Stimulated activated CD8-positive, alpha-beta memory T cell treated with anti-CD3 and anti-CD28 coated beads, Interleukin-12 subunit alpha, Interleukin-12 subunit beta, amount 100 ng/mL, for 24 hours (primary cell): ENCODE measurements around the gene LCLAT1.
"Not testable (repeated sequence)": the region's sequence is repeated elsewhere in the genome, so short reads cannot be mapped to it uniquely, and the experiment has no call there.

Source experiments
- DNase-seq: peaks from one replicate; pipeline ENCODE4 v3.0.0-alpha.2; 2020; ENCODE audit errors: extremely low read depth

LCLAT1 gene

DNA sequence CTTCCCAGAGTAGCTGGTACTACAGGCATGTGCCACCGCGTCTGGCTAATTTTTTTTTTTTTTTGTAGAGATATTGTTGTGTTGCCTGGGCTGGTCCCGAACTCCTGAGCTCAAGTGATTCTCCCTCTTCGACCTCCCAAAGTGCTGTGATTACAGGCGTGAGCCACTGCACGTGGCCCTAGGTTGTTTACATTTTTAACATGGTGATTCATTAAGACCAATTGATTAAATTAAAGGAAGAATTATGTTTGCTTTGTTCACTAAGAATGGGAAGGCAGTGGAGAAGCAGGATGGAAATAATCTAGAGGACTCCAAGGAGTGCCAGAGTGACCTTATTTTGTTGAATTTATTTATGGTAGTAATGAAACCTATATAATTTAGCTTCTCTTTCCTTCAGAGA lies 7.5 kb downstream of the LCLAT1 start:
- DNase-seq: no peak

DNA sequence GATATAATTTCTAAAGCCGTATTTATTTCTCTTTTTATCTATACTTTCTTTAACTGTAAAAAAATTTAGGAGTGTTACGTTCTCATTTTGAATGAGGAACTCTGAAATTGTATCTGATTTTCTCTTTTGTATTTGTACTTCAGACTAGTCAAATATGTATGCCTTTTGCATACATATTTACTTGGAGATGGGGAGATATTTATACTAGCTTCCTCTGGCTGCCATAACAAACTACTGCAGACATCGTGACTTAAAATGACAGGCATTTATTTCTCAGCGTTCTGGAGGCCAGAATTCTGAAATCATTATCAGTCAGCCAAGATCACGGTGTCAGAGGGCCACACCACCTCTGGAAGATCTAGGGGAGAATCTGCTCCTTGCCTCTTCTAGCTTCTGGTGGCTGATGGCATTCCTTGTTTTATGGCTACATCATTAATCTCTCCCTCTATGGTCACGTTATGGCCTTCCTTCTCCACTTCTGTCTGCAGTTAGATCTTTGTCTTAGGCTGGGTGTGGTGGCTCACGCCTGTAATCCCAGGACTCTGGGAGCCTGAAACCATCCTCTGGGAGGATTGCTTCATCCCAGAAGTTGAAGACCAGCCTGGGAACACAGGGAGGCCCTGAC lies 8.2 kb downstream of the LCLAT1 start:
- DNase-seq: no peak

DNA sequence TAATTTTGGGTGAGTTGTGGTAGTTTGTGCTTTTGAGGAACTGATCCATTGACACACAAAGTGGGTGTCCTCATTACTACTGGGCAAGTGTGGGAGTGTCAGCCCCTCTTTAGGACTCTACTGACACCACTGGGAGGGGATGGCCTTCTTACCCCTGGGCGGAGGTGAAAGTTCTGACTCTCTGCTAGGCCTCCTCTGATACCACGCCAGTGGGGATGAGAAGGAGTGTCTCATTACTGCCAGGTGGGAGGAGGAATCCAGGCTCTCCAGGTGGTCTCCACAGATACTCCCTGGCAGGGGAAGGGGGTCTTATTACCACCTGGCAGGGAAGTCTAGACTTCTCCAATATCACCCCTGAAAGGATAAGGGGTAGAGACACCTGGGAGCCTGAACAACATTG lies 9.1 kb downstream of the LCLAT1 start:
- DNase-seq: no peak

DNA sequence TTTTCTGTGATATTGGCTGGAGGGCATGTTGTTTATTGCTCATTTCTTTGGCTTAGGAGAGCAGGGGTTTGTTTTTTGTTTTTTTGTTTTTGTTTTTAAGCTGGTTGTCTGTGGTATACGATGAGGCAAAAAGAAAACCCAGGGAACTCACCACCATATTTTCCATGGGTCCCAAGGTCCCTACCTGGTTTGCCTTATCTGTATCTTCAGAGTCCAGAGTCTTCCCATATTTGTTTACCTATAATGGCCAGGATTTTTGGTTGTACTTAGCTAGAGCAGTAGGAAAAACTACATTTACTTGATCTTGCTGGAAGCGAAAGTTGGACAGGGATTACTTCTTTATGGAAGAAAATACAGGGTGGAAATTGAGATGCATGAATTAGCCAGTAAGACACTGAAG lies 9.5 kb downstream of the LCLAT1 start:
- DNase-seq: no peak

DNA sequence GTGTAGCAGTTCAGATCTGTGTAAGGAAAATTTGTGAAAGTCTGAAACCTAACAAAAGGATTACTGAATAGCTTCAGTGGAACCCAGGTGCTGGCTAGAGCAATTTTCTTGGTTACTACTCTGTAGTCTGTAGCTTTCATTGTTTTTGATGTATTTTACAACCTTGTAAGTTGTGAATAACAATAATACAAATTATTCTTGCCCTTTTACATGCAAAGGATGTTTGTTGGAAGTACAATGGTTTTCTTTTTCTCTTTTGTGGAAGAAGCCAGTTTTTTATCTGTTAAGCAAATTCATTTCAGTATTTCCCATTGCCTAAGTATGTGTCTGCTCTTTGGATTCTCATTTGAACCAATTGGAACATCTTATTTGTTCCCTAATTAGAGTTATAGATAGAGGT lies 10.2 kb downstream of the LCLAT1 start:
- DNase-seq: no peak

DNA sequence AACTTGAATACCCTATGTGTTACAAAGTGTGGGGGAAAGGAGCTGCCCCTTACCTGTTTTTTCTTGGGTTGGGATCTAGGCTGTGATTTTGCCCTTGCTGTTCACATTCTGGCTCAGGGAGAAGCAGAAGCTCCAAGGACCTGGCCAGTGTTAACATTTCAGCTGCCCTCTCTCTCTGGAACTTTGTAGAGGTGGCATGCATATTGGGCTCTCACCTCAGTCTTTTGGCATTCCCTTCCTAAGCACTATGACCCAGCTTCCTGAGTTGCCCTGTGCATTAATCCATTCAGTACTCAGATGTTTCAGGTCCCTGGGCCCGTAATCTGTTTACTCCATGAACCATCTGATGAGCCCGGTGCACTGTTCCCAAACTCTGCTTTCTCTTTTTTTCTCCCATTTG lies 12.1 kb downstream of the LCLAT1 start:
- no peak for DNase-seq

DNA sequence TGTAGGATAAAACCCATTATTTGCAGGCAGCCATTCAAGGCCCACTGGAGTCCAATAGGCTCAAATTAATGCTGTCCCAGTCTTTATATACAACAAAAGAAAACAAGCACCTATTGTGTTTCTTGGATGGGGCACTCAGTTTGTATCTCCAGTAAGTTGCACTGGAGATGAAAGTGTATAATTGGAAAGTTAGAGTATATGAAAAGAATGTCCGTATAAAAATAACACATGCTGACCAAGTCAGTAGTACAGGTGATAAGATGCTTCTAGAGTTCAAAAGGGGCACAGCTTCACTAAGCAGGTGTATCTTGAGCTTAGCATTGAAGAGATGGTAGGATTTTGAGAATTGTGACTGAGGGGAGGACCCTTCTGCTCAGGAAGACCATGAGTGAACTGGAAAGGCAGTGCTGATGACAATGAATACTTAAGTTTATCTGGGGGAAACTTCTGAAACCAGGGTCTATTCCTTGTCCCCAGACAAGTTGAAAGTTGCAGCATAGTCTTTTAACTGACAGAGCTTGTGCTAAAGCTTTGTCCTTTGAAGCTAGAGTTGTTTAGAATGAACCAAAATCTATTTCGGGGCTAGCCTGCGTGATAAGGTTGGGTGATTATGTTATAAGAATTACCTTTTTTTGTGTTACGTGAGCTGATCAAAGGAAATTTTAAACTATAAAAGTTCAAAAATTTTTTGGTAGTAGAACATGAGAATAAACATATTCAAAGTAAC lies 15.2 kb downstream of the LCLAT1 start:
- DNase-seq: no peak

DNA sequence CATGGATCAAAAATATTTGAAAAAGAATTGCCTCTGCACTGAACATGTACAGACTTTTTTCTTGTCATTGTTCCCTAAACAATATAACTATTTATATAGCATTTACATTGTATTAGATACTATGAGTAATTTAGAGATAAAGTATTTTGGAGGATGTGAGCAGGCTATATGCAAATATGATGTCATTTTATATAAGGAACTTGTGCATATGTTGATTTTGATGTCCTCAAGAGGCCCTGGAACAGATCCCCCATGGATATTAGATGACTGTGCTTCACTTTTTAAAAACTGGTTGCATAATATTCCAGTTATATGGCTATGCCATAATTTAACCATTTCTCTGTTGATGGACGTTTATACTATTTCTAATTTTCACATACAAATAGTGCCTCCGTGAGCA lies 16.5 kb downstream of the LCLAT1 start:
- no peak for DNase-seq

DNA sequence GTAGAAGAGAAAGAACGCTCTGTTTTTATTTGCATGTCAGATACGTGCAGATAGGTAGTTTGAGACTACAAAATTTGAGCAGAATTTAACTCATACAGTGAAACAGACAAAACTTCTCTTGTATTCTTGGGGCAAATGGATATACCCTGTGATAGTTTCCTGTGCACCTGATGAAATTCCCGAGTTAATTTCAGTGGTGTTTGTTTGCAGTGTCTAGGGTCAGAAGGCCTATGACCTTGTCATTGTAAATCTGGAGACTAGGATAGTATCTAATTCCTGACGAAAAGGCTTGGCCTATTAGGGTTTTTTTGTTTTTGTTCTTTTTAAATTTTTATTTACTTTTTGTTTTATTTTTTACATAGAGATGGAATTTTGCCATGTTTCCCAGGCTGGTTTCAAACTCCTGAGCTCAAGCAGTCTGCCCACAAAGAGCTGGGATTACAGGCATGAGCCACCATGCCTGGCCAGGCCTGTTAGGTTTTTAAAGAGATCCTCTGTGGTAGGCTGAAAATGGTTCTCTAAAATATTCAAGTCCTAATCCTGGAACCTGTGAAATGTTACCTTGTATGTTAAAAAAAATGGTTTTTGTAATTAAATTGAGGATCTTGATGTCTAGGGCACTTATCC lies 17.6 kb downstream of the LCLAT1 start:
- DNase-seq: no peak

DNA sequence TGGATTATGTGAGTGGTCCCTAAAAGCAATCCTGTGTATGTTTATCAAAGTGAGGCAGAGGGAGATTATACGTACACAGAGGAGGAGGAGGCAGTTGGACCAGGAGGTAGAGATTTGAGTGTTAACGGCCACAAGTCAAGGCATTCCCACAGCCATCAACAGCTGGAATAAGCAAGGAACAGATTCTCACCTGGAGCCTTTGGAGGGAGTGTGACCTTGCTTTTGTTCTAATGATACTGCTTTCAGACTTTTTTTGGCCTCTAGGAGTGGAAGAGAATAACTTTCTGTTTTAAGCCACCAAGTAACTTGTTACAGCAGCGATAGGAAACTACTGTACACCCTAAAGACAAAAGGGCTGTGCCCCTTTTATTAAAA lies 18.1 kb downstream of the LCLAT1 start:
- no peak for DNase-seq

DNA sequence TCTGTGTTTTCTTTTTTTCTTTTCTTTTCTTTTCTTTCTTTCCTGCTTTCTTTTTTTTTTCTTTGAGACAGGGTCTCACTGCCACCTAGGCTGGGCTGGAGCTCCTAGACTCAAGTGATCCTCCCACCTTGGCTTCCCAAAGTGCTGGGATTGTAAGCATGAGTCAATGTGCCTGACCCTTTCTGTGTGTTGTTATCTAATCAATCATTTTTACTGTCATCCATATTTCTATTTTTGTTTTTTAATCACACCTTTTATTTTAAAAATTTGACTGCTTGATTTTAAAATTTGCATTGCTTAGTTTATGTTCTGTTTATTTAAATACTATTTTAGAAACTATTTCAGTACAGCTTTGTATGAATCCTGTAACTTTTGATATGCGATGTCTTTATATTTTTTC lies 19.2 kb downstream of the LCLAT1 start:
- DNase-seq: no peak

DNA sequence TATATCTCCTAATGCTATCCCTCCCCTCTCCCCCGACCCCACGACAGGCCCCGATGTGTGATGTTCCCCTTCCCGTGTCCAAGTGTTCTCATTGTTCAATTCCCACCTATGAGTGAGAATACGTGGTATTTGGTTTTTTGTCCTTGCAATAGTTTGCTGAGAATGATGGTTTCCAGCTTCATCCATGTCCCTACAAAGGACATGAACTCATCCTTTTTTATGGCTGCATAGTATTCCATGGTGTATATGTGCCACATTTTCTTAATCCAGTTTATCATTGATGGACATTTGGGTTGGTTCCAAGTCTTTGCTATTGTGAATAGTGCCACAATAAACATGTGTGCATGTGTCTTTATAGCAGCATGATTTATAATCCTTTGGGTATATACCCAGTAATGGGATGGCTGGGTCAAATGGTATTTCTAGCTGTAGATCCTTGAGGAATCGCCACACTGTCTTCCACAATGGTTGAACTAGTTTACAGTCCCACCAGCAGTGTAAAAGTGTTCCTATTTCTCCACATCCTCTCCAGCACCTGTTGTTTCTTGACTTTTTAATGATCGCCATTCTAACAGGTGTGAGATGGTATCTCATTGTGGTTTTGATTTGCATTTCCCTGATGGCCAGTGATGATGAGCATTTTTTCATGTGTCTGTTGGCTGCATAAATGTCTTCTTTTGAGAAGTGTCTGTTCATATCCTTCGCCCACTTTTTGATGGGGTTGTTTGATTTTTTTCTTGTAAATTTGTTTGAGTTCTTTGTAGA lies 20.2 kb downstream of the LCLAT1 start:
- not testable (repeated sequence) for DNase-seq

DNA sequence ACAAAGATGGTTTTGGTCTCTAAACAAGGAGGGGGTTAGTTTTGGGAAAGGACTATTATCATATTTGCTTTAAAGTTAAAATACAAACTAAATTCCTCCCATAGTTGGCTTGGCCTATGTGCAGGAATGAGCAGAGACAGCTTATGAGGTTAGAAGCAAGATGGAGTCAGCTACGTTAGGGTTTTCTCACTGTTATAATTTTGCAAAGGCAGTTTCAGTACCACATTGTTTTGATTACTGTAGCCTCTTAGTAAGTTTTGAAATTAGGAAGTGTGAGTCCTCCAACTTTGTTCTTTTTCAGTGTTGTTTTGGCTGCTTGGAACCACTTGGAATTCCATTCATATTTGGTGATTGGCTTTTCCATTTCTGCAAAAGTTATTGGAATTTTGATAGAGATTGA lies 23.4 kb downstream of the LCLAT1 start:
- DNase-seq: no peak

DNA sequence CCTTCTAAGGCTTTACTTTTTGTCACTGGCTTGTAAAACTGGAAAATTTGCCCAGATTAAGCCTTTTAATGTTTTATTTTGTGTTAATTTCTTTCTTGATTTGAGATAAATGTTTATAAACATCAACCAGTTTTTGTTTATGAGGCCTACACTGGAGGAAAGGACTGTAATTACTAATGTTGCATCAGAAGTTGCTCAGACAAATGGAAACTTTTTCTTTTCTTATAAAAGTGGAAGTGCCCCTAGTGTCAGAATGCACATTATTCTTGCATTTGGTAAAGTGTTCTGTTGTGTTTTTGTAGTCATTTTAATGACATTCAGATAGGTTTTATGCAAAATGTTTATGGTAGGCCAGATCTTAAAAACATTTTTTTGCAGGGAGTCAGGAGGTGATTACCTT lies 25.3 kb downstream of the LCLAT1 start:
- DNase-seq: no peak

DNA sequence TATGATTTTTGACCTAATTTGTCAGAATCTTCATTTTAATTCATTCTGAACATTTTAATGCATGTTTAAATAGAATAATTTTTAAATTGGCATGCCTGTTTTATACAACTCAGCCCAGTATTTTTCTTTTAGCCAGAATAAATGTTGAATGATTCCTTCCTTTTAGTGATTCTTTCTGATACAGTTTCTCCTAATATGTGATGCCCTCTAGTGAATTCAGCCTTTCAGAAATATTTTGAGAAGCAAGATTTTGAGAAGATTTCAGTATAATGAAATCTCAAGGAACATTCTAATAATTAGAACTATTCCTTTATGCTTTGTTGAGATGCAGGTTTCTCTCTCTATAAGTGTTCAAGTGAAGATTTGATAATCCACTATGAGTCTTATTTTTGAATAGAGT lies 28.5 kb downstream of the LCLAT1 start:
- DNase-seq: no peak

DNA sequence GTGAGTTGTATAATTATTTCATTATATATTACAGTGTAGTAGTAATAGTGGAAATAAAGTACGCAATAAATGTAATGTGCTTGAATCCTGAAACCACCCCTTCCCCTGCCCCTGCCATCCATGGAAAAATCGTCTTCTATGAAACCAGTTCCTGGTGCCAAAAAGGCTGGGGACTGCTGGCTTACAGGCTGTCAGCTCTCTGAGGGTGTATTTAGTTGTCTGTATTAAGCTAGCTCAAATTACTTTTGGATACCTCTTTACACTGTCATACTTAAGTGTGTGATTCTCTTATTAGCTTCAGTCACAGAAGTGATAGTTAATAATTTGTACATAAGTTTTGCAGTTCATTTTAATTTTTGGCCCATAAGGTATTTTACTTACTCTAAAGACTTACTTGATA lies 29.6 kb downstream of the LCLAT1 start:
- DNase-seq: no peak

DNA sequence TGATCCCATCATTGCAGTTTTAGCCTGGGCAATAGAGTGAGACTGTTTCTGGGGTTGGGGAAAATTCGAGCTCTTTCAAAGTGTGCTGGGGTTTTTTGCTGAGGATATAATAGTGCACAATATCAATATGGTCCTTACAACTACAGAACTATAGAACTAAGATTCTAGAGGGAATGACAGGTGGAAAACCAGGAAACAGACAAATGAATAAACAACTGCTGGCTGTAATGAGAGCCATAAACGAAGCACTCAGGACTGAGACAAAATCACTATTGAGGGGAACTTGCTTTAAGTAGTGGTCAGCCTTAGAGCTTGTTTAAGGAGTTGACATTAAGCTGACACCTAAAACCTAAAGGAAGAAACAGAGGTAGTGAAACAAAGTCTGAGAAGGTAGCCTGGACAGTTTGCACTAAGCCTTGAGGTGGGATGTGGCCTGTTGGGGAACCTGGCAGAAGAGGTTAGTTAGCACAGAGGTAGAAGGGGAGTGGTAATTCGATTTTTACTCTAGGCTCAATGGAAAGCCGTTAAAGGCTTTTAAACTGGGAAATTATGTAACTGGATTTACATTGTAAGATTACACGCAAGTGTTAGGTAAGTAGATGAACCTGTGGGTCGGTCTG lies 33.8 kb downstream of the LCLAT1 start:
- DNase-seq: no peak

DNA sequence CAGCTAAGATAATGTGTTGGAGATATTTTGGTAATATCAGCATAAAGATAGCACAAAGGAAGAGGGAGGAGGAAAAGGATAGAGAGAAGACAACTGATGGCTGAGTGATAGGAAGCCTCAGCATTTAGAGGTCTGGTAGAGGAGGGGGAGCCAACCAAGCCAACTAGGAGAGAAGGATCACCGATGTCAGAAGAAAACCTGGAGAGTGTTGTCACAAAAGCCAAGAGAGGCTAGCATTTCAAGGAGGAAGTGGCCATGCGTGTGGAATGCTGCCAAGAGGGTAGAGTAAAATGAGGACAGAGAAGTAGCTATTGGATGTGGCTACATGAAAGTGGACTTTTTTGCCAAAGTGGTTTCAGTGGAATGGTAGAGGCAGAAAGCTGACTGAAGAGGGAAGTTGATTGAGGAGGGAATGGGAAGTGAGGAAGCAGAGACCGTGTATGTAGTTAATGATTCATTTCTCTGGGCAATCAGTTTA lies 34.3 kb downstream of the LCLAT1 start:
- no peak for DNase-seq

DNA sequence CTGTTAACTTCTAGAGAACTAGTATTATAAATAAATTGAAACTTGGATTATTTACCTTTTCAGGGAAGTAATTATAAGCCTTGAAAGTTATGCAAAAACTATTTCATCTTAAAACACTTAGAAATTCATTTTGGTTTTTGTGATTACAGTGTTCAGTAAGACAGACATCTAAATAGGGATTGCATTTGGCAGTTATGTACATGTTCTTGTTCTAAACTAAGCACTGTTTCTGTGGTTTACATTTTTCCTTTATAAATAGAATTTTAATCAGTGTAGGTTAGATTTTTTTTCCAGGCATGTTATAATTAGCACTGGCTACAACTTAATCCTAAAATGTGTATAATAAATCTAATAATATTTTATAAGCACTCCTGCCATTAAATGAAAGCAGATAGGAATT lies 35.0 kb downstream of the LCLAT1 start:
- no peak for DNase-seq

DNA sequence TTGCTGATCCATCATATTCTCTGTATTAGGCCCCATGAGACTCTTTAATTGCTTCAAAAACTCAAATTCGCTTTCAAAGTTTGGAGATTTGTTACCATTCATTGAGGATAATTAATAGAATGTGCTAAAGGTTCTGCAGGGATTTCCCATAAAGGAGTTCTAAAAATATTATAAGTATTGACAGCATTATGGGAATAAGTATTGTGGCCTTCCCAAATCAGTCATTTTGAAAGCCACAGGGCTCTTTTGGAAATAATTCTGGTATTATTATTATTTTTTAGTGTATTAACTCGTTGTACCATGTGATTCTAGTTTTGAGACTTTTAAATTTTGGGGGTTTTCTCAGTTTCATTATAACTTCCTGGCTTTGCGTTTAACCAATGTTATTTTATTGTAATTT lies 37.1 kb downstream of the LCLAT1 start:
- no peak for DNase-seq

DNA sequence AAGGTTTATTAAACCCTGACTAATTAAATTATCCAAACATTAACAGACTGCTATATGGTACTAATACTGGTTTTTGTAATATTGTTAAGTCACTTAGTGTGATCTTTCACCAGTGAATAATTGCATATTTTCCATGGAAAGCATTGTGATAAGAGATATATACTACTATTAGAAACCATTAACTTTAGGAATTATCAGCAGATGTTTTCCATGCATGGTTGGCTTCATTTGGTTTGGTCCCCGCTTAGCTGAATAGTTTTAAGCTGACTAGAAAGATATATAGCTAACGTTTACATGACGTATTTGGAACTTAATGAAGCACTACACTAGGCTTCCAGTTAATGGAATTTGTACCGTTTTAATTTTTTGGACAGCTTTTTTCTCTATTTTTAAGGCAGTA lies 37.9 kb downstream of the LCLAT1 start:
- no peak for DNase-seq

DNA sequence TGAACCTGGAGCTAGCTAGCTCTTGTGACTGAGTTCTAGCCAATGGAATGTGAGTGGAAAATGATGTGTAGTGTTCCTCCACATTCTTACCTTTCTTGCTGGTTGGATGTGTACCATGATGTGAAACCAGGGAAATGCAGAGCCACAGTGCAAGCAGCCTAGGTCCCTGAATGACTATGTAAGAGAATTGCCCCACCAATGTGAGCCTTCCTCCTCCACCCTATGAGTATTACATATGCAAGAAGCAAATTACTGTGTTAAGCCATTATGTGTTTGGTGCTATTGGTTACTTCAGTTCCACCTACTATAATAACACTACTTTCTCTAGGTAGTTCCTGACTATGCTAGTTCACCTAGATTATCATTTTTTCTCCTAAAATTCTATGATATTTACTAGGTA lies 39.6 kb downstream of the LCLAT1 start:
- DNase-seq: no peak
